ENCODE measurements around the gene NALCN.

Gene NALCN

GRCh38 chr13:101307181-101307701, 109.1 kb downstream of the NALCN start:
- POLR2A ChIA-PET, result no interaction called here
- no peak for DNase-seq (ENCODE audit: extremely low spot score)
- TF ChIP-seq FOXM1 (IDR thresholded peaks at IDR 0.05; ENCODE audit: borderline replicate concordance), result no peak
- TF ChIP-seq ELF4 (IDR thresholded peaks at IDR 0.05), result no peak
- no peak for TF ChIP-seq BHLHE40 (IDR thresholded peaks at IDR 0.05; ENCODE audit: borderline replicate concordance)
- TF ChIP-seq TARDBP (IDR thresholded peaks at IDR 0.05), result no peak
- CTCF ChIA-PET, result no interaction called here

- TF ChIP-seq SUZ12 (IDR thresholded peaks at IDR 0.05) (no peak), CTBP1 (IDR thresholded peaks at IDR 0.05; ENCODE audit: borderline replicate concordance) (no peak), BHLHE40 (IDR thresholded peaks at IDR 0.05; ENCODE audit: borderline replicate concordance) (no peak), TARDBP (IDR thresholded peaks at IDR 0.05) (no peak), ARNT (IDR thresholded peaks at IDR 0.05) (no peak), ELF4 (IDR thresholded peaks at IDR 0.05) (no peak), FOXM1 (IDR thresholded peaks at IDR 0.05; ENCODE audit: borderline replicate concordance) (no peak), PKNOX1 (IDR thresholded peaks at IDR 0.05) (no peak), SP1 (IDR thresholded peaks at IDR 0.05) (no peak)
- POLR2A ChIA-PET, result no interaction called here
- CTCF ChIA-PET, result no interaction called here
- DNase-seq (ENCODE audit: extremely low spot score), result no peak
Observed at GRCh38 chr13:101306773-101307172, 109.5 kb downstream of the NALCN start.

- ChIA-PET CTCF (no interaction called here), POLR2A (no interaction called here)
- no peak for TF ChIP-seq LEF1 (IDR thresholded peaks at IDR 0.05; ENCODE audit: borderline replicate concordance)
- no peak for TF ChIP-seq HDGF (IDR thresholded peaks at IDR 0.05; ENCODE audit: borderline replicate concordance)
- no peak for TF ChIP-seq NFRKB (IDR thresholded peaks at IDR 0.05)
- TF ChIP-seq SP1 (IDR thresholded peaks at IDR 0.05), result no peak
- no peak for TF ChIP-seq CTBP1 (IDR thresholded peaks at IDR 0.05; ENCODE audit: borderline replicate concordance)
- no peak for TF ChIP-seq L3MBTL2 (conservative IDR thresholded peaks at IDR 0.05)
- TF ChIP-seq ARNT (IDR thresholded peaks at IDR 0.05), result no peak
- TF ChIP-seq ZNF384 (IDR thresholded peaks at IDR 0.05), result no peak
- no peak for DNase-seq (ENCODE audit: extremely low spot score)
Observed at GRCh38 chr13:101305981-101306411, 110.3 kb downstream of the NALCN start.

GRCh38 chr13:101303521-101303920, 112.8 kb downstream of the NALCN start:
- no peak for DNase-seq (ENCODE audit: extremely low spot score)
- TF ChIP-seq HDGF (IDR thresholded peaks at IDR 0.05; ENCODE audit: borderline replicate concordance) (no peak), PKNOX1 (IDR thresholded peaks at IDR 0.05) (no peak), ZNF384 (IDR thresholded peaks at IDR 0.05) (no peak), CTBP1 (IDR thresholded peaks at IDR 0.05; ENCODE audit: borderline replicate concordance) (no peak), SUZ12 (IDR thresholded peaks at IDR 0.05) (no peak), SP1 (IDR thresholded peaks at IDR 0.05) (no peak), BHLHE40 (IDR thresholded peaks at IDR 0.05; ENCODE audit: borderline replicate concordance) (no peak), FOXM1 (IDR thresholded peaks at IDR 0.05; ENCODE audit: borderline replicate concordance) (no peak), LEF1 (IDR thresholded peaks at IDR 0.05; ENCODE audit: borderline replicate concordance) (no peak), NFRKB (IDR thresholded peaks at IDR 0.05) (no peak), ELF4 (IDR thresholded peaks at IDR 0.05) (no peak), TARDBP (IDR thresholded peaks at IDR 0.05) (no peak), FOXK2 (IDR thresholded peaks at IDR 0.05) (no peak), ARNT (IDR thresholded peaks at IDR 0.05) (no peak), L3MBTL2 (conservative IDR thresholded peaks at IDR 0.05) (no peak), FOXA1 (IDR thresholded peaks at IDR 0.05) (no peak)
- ChIA-PET POLR2A (no interaction called here), CTCF (interaction anchor here (0.6 kb wide), 1 partner anchor 1514 kb away, joined by 7 read pairs; no protein-coding TSS in a partner anchor)

- ChIA-PET POLR2A (no interaction called here), CTCF (no interaction called here)
- TF ChIP-seq FOXK2 (IDR thresholded peaks at IDR 0.05), result no peak
- no peak for TF ChIP-seq ZNF384 (IDR thresholded peaks at IDR 0.05)
- no peak for TF ChIP-seq SUZ12 (IDR thresholded peaks at IDR 0.05)
- TF ChIP-seq HDGF (IDR thresholded peaks at IDR 0.05; ENCODE audit: borderline replicate concordance), result no peak
- no peak for TF ChIP-seq ARNT (IDR thresholded peaks at IDR 0.05)
- DNase-seq (ENCODE audit: extremely low spot score), result no peak
Observed at GRCh38 chr13:101301053-101301452, 115.3 kb downstream of the NALCN start.

- ChIA-PET POLR2A (no interaction called here), CTCF (no interaction called here)
- no peak for TF ChIP-seq PKNOX1 (IDR thresholded peaks at IDR 0.05)
- DNase-seq (ENCODE audit: extremely low spot score), result no peak
Observed at GRCh38 chr13:101300531-101300930, 115.8 kb downstream of the NALCN start.

- DNase-seq (ENCODE audit: extremely low spot score), result no peak
- ChIA-PET POLR2A (no interaction called here), CTCF (no interaction called here)
- no peak for TF ChIP-seq TARDBP (IDR thresholded peaks at IDR 0.05)
- no peak for TF ChIP-seq LEF1 (IDR thresholded peaks at IDR 0.05; ENCODE audit: borderline replicate concordance)
Observed at GRCh38 chr13:101298517-101298916, 117.8 kb downstream of the NALCN start.

Measured in HEK293T (cell line).